ENCODE data around the gene TMEM143.
A peak's percentile ranks its signal among the peaks of the same experiment; 100 is the strongest.

TMEM143 gene

GRCh38 chr19:48333467-48334384 is 30.0 kb downstream of the TMEM143 start:
- no peaks in the 10 kb centered on the region for H3K36me3 ChIP-seq (ENCODE audit: insufficient read depth, low read length)
- H3K9ac ChIP-seq (ENCODE audit: low read depth, low read length), result peak overlapping the region; percentile 76
- H3K4me3 ChIP-seq (ENCODE audit: low read depth in 1 of 2, low read length in 2 of 2), result peak overlapping the region; percentile 35 to 64
- H3K79me2 ChIP-seq (ENCODE audit: insufficient read depth, low read length), result no peaks in the 10 kb centered on the region; the same call in 1 of the 2 replicates
- H3K4me2 ChIP-seq (ENCODE audit: insufficient read depth, low read length), result peak overlapping the region; percentile 85
- H3K27me3 ChIP-seq (ENCODE audit: insufficient read depth, low read length, poor library complexity), result no peaks in the 10 kb centered on the region
- H3K9me3 ChIP-seq (ENCODE audit: insufficient read depth, low read length, severe bottlenecking), result no peaks in the 10 kb centered on the region
- peak overlapping the region; percentile 86 for H3K27ac ChIP-seq (ENCODE audit: low read length)
- peak overlapping the region; percentile 87 for H2AFZ ChIP-seq (ENCODE audit: low read depth, low read length)
- peaks cover 51% of the 10 kb centered on the region for H3K4me1 ChIP-seq (ENCODE audit: insufficient read depth, low read length)
- ATAC-seq (ENCODE audit: insufficient read depth, low read depth) (peak; percentile 78), DNase-seq (peak; percentile 92)
- TF ChIP-seq CTCF (IDR thresholded peaks at IDR 0.05; ENCODE audit: borderline replicate concordance, extremely low read depth, low read length, poor library complexity, severe bottlenecking), result peak; percentile 90
- TF ChIP-seq EZH2 (IDR thresholded peaks at IDR 0.05; ENCODE audit: borderline replicate concordance, low read depth, low read length, severe bottlenecking), result no peak
- no peaks in the 10 kb centered on the region for H4K20me1 ChIP-seq (ENCODE audit: insufficient read depth, low read length)

- Histone ChIP-seq H3K27me3 (ENCODE audit: insufficient read depth, low read length, poor library complexity) (no peaks in the 10 kb centered on the region), H3K36me3 (ENCODE audit: insufficient read depth, low read length) (no peaks in the 10 kb centered on the region), H2AFZ (ENCODE audit: low read depth, low read length) (peak overlapping the region; percentile 73), H3K4me3 (ENCODE audit: low read depth in 1 of 2, low read length in 2 of 2) (peak overlapping the region; percentile 33 to 64), H3K4me1 (ENCODE audit: insufficient read depth, low read length) (peaks cover 51% of the 10 kb centered on the region), H3K27ac (ENCODE audit: low read length) (peak overlapping the region; percentile 86), H3K9ac (ENCODE audit: low read depth, low read length) (peak overlapping the region; percentile 76), H3K79me2 (ENCODE audit: insufficient read depth, low read length) (no peaks in the 10 kb centered on the region; the same call in 1 of the 2 replicates), H3K9me3 (ENCODE audit: insufficient read depth, low read length, severe bottlenecking) (no peaks in the 10 kb centered on the region), H4K20me1 (ENCODE audit: insufficient read depth, low read length) (no peaks in the 10 kb centered on the region), H3K4me2 (ENCODE audit: insufficient read depth, low read length) (peak overlapping the region; percentile 85)
- no peak for TF ChIP-seq EZH2 (IDR thresholded peaks at IDR 0.05; ENCODE audit: borderline replicate concordance, low read depth, low read length, severe bottlenecking)
- peak; percentile 67 for ATAC-seq (ENCODE audit: insufficient read depth, low read depth)
- DNase-seq, result peak; percentile 89
These were observed 30.9 kb downstream of the TMEM143 start for GRCh38 chr19:48332662-48333466.

- Histone ChIP-seq H3K9ac (ENCODE audit: low read depth, low read length) (peak overlapping the region; percentile 30), H3K27ac (ENCODE audit: low read length) (peak overlapping the region; percentile 55), H3K79me2 (ENCODE audit: insufficient read depth, low read length) (no peaks in the 10 kb centered on the region; the same call in 1 of the 2 replicates), H3K4me3 (ENCODE audit: low read depth in 1 of 2, low read length in 2 of 2) (peak overlapping the region in 1 of 2 experiments; percentile 45; a peak in 2 of 4 replicates), H3K9me3 (ENCODE audit: insufficient read depth, low read length, severe bottlenecking) (no peaks in the 10 kb centered on the region), H3K4me1 (ENCODE audit: insufficient read depth, low read length) (peaks cover 51% of the 10 kb centered on the region), H3K27me3 (ENCODE audit: insufficient read depth, low read length, poor library complexity) (no peaks in the 10 kb centered on the region), H2AFZ (ENCODE audit: low read depth, low read length) (peak overlapping the region; percentile 49), H3K36me3 (ENCODE audit: insufficient read depth, low read length) (no peaks in the 10 kb centered on the region), H4K20me1 (ENCODE audit: insufficient read depth, low read length) (no peaks in the 10 kb centered on the region), H3K4me2 (ENCODE audit: insufficient read depth, low read length) (peak overlapping the region; percentile 85)
- DNase-seq (no peak), ATAC-seq (ENCODE audit: insufficient read depth, low read depth) (no peak)
- TF ChIP-seq CTCF (IDR thresholded peaks at IDR 0.05; ENCODE audit: borderline replicate concordance, extremely low read depth, low read length, poor library complexity, severe bottlenecking), result no peak
- no peak for TF ChIP-seq EZH2 (IDR thresholded peaks at IDR 0.05; ENCODE audit: borderline replicate concordance, low read depth, low read length, severe bottlenecking)
These were observed 31.4 kb downstream of the TMEM143 start for GRCh38 chr19:48332351-48332661.

Data from DND-41 (cell line).